ENCODE measurements around the gene RASA4.
"Not testable (repeated sequence)": the region's sequence is repeated elsewhere in the genome, so short reads cannot be mapped to it uniquely, and the experiment has no call there.

Gene RASA4

GRCh38 chr7:102544372-102544771 lies 72.2 kb downstream of the RASA4 start:
- not testable (repeated sequence) for DNase-seq, ATAC-seq

GRCh38 chr7:102543596-102543995 lies 73.0 kb downstream of the RASA4 start, which contains the start of gene UPK3BL2:
UPK3BL2 (minus strand) TSS chr7:102543696; CDS start chr7:102543636, 60 bp downstream.
- ATAC-seq, result not testable (repeated sequence)

GRCh38 chr7:102542771-102543170 lies 73.8 kb downstream of the RASA4 start:
- not testable (repeated sequence) for ATAC-seq, DNase-seq

More at GRCh38 chr7:102543596-102543995, 73.0 kb downstream of the RASA4 start, which contains the start of gene UPK3BL2:
- not testable (repeated sequence) for DNase-seq

GRCh38 chr7:102542083-102542482 lies 74.5 kb downstream of the RASA4 start:
- ATAC-seq, result not testable (repeated sequence)

GRCh38 chr7:102540604-102541003 lies 76.0 kb downstream of the RASA4 start:
- DNase-seq, ATAC-seq: not testable (repeated sequence)

More at GRCh38 chr7:102542083-102542482, 74.5 kb downstream of the RASA4 start:
- not testable (repeated sequence) for DNase-seq

GRCh38 chr7:102535062-102535615 lies 81.4 kb downstream of the RASA4 start:
- ATAC-seq, DNase-seq: not testable (repeated sequence)

- not testable (repeated sequence) for DNase-seq, ATAC-seq
Measured at GRCh38 chr7:102532127-102532526, 84.4 kb downstream of the RASA4 start.

- ATAC-seq, DNase-seq: not testable (repeated sequence)
Measured at GRCh38 chr7:102531583-102531982, 85.0 kb downstream of the RASA4 start.

- ATAC-seq, DNase-seq: not testable (repeated sequence)
Measured at GRCh38 chr7:102527822-102528793, 88.4 kb downstream of the RASA4 start.

GRCh38 chr7:102527182-102527581 lies 89.4 kb downstream of the RASA4 start:
- DNase-seq, ATAC-seq: not testable (repeated sequence)

GRCh38 chr7:102524803-102525202 lies 91.8 kb downstream of the RASA4 start:
- DNase-seq, ATAC-seq: not testable (repeated sequence)
